ENCODE results near the gene RELA.
A peak's percentile ranks its signal among the peaks of the same experiment; 100 is the strongest.

Gene RELA

DNA sequence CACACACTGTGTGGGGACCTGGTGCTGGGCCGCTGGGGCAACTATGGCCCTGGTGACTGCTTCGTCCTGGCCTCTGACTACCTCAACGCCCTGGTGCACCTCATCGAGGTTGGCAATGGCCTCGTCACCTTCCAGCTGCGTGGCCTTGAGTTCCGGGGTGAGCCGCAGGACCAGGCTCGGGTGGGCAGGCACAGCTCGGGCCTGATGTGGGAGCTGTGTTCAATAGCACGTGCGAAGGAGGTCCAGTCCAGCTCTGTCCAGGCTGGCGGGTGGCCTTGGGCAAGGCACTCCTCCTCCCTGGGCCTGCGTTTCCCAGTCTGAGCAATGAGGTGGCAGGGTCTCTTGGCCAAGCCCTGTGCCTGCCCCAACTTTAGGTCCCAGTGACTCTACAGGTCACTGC lies 33.1 kb downstream of the RELA start:
- DNase-seq = no peak

GRCh38 chr11:65627202-65627601 lies 35.5 kb downstream of the RELA start:
- no peak for DNase-seq

DNA sequence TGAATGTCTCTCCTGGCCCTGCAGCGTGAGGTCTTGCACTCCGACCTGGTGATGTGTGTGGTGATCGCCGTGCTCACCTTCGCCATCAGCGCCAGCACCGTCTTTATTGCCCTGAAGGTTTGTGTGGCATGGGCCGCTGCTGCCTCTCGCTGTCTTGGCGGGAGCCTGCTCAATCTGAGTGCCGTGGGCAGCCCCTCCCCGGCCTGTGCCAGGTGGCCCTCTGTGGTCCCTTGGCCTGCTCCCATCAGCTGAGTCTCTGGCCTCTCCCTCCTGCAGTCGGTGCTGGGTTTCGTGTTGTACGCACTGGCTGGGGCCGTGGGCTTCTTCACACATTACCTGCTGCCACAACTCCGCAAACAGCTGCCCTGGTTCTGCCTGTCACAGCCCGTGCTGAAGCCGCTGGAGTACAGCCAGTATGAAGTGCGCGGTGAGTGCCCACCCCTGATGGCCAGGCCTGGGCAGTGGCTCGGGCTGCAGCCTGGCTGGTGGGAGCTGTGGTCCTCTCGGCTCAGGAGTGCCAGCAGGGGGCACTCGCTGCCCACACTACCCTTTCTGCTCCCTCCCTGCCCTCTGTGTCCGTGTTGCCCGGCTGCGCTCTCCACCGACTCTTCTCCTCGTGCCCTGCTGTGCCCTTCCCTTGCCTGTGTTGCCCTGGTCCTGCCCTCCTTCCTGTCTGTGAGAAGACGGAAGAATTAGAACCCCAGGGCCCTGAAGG lies 36.9 kb downstream of the RELA start:
- DNase-seq = peak; percentile 24

DNA sequence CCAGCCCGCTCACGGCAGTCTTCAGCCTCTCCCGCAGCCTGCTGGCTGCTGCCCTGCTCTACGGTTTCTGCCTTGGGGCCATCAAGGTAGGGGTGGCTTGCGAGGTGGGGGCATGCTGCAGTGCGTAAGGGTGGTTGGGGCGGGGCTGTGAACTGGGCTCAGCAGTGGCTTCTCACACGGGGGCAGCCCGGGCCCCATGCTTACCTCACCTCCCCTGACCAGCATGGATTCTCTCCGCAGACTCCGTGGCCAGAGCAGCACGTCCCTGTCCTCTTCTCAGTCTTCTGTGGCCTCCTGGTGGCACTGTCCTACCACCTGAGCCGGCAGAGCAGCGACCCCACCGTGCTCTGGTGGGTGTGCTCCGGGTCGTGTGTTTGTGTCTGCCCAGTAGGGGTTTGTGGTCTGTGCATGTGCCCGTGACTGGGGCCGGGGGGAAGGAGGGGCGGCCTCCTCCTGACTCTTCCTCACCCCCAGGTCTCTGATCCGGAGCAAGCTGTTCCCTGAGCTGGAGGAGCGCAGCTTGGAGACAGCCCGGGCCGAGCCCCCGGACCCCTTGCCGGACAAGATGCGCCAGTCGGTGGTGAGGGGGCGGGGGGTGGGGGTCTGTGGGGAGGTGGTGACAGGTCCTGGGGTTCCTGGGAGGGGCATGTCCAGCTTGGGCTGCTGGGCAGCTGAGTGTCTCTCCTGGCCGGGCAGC lies 37.6 kb downstream of the RELA start:
- no peak for DNase-seq

GRCh38 chr11:65623852-65624616 lies 38.7 kb downstream of the RELA start:
- DNase-seq = no peak

DNA sequence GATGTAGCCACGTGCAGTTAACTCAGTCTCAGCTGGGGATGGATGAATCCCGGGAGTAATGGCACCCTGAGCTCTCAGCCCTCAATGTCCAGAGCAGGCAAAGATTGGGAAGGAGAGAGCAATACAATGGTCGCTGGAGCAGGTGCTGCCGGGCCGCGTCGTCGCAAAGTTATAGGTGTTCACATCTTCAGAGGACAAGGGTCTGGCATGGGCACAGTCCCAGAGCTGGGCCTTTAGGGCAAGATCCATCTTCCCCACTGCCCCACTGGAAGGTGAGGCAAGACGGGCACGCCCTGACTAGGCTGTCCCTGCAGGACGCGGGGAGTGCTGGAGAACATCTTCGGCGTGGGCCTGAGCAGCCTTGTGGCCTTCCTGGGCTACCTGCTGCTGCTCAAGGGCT lies 39.5 kb downstream of the RELA start:
- DNase-seq = no peak

DNA sequence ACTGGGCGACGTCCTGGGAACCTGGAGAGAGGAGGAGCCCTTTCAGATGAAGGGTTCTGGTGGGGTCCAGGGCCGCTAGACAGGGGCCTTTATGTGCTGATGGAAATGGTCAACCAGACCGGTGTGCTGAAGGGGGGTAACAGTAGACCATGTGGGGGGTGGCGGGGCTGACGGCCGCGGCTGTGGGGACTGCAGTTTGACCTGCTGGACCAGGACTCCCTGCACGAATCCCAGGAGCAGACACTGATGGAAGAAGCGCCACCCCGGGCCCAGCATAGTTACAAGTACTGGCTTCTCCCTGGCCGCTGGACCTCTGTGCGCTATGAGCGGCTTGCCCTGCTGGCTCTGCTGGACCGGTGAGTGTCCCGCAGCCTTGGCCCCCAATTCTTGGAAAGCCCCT lies 40.7 kb downstream of the RELA start:
- DNase-seq = no peak

- DNase-seq = no peak
Measured at GRCh38 chr11:65621460-65621859, 41.3 kb downstream of the RELA start.

- DNase-seq = no peak
Measured at GRCh38 chr11:65620666-65621065, 42.0 kb downstream of the RELA start.

GRCh38 chr11:65619281-65619928 lies 43.3 kb downstream of the RELA start:
- DNase-seq = no peak

DNA sequence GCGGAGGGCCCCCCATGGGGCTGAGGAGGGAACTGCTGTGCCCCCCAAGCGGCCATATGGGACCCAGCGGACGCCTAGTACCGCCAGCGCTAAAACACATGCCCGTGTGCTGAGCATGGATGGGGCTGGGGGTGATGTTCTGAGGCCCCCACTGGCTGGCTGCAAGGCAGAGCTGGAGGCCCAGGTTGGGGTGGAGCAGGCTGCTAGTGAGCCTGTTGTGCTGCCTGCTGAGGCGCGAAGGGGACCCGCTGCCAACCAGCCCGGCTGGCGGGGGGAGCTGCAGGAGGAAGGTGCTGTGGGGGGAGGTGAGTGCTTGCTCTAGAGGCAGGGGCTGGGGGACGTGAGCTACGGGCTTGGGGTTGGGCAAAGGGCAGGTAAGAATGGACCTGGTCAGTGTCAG lies 44.0 kb downstream of the RELA start:
- DNase-seq = no peak

DNA sequence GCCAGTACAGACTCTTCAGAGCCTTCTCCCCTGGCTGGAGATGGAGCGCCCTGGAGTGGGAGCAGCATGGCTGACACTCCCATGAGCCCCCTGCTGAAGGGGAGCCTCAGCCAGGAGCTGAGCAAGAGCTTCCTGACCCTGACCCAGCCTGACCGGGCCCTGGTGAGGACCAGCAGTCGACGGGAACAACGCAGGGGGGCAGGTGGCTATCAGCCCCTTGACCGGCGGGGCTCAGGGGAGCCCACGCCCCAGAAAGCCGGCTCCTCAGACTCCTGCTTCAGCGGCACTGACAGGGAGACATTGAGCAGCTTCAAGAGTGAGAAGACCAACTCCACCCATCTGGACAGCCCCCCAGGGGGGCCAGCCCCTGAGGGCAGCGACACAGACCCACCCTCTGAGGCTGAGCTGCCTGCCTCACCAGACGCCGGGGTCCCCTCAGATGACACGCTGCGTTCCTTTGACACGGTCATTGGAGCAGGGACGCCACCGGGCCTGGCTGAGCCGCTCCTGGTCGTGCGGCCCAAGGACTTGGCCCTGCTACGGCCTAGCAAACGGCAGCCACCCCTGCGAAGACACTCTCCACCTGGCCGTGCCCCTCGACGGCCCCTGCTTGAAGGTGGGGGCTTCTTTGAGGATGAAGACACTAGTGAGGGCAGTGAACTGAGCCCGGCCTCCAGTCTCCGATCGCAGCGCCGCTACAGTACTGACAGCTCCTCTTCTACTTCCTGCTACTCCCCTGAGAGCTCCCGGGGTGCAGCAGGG lies 44.5 kb downstream of the RELA start:
- DNase-seq = no peak

GRCh38 chr11:65617136-65617850 lies 45.4 kb downstream of the RELA start:
- DNase-seq = no peak

- DNase-seq = no peak
Measured at GRCh38 chr11:65616575-65617001, 46.1 kb downstream of the RELA start.

DNA sequence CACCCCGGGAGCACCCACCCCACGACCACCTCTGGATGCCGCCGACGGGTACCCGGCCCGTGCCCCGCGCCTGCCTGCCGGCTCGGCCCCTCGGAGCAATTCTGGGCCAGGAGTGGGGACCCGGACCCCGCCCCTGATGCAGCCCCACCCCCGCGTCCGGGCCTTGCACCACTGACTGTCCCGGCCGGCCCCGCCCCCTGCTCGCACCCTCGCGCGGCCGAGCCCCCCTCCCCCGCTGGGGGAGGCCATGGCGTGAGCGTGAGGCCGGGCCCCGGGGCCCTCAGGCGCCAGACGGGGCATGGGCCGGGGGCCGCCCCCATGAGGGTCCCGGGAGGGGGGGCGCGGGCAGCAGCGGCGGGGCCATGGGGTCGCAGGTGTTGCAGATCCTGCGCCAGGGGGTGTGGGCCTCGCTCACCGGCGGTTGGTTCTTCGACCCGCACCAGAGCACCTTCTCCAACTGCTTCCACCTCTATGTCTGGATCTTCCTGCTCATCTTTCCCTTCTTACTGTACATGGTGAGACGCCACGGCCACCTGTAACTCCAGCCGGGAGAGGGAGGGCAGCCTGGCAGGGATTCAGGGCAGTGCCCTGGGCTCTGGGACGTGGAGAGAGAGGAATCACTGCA lies 46.7 kb downstream of the RELA start:
- no peak for DNase-seq

DNA sequence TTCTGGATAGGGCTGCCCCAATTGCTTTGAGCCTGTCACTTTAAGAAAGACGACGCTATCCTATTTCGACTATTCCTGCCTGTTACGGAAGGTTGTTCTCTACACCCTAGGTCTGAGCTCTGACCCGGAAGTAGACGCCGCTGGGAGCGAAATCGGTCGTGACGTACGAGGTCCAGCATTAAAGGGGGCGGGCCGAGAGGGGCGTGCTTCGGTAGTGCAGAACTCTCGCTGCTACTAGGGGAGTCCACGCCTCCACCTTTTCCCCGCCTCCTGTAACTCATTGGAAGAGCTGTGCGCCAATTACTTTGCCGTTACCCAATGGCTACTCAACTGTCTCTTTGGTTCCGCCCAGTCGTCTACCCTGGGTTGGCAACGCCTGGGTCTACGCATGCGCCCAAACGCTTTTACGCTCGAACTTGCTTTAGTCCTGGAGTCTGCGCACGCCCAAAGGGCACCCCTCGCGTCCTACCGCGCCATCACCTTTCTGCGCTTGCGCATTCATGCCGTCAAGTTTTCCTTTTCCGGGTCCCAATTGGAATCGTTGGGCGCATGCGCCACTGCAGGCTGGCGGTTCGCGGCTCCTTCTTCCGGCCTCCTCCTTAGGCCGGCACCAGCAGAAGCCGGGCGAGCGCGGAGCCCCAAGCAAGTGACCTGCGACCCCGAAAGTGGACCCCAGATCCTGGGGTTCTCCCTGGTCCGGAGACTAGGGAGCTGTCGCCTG lies 47.3 kb downstream of the RELA start, which contains the start of gene PCNX3:
Gene PCNX3 (plus strand): TSS at position 548 of the 721 bp plus-strand sequence. CDS start 536 bp downstream, outside the sequence.
- peak; percentile 100 for DNase-seq

DNA sequence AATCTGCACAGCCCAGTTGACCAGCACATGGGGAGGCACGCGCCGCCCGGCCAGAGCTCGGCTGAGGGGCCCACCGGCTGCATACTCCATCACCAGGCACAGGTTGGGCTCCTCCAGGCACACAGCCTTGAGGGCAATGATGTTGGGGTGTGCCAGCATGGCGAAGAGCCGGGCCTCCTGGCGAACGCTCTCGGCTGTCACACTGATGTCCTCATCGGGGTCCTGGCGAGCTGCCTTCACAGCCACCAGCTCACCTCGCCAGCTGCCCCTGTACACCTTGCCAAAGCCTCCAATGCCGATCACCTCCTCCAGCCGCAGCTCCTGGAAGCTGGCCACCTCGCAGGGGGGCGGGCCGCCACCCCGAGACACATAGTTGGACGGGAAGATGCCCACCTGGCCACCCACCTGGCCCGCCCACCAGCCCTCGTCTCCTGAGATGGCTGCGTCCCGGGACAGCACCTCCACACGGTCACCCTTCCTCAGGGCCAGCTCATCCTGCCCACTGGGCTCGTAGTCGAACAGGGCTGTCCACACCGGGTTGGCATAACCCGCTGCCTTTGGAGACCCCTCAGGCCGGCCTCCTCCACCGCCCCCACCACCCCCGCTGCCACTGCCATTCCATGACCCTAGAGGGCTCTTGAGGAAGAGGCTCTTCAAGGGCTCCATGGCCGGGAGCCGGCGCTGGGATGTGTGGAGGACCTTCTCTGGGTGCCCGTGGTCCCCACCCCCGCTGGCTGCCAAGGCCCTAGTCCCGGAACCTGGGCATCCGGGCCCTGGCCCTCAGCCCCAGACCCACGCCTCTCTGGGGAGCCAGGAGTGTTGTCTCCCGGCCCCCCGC lies 49.4 kb downstream of the RELA start:
- DNase-seq = no peak

DNA sequence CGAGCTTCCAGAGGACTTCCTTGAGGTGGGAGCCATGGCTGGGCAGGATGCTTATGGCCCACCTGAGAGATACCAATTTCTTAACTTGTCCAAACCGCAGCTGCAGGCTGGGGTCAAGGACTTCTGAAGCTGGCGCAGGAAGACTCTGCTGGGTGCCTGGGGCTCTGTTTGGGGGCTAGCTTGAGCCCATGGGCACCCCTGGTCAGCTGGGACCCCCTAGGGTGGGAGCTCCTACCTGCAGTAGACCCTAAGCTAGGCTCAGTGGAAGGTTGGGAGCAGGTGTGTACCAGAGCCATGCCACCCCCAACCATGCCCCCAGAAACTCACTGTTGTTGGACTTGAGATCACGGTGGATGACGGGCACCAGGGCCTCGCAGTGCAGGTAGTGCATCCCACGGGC lies 50.0 kb downstream of the RELA start:
- no peak for DNase-seq

DNA sequence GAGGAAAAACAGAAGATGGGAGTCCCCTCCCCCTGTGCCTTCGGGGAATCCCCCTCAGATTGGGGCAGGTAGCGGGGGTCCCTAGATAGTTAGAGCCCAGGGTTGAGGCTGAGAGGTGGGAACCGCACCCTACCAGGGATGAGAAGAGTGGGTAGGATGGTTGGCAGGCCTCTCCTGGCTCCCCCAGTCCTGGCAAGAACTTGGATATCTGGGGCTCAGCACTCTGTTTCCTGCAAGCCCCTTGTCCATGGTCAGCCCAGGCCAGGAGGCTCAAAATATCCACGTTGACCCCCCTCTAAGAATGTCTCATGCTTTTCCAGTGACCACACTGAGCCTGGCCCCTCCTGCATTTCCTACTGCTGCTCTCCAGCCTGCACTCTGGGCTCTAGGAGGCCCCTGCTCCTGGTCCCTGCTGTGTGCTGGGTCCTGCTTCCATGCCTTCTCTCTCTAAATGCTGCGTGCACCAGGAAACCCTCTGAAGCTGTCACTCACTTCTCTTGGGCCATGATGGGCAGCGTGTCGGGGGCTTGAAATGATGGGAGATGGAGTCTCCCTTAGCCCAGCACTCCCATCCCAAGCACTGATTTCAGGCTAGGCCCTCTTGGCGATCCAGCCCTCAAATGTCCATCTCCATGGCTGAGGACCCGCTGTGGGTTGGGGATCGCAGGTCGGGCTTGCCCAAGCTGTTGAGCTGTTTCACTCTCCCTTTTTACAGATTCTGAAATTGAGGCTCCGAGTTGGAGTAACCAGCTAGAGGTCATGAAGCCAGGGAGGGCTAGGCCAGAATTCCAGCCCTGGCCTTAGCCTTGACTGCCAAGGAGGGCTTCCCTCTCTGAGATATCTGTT lies 50.7 kb downstream of the RELA start:
- no peak for DNase-seq
